ENCODE measurements around the gene C2orf68. TPM values are rescaled to one million over a fixed set of nuclear protein-coding genes. Genes with fewer than 3 reads are reported as not detected.
"Not testable (repeated sequence)": the region's sequence is repeated elsewhere in the genome, so short reads cannot be mapped to it uniquely, and the experiment has no call there.

The C2orf68 gene
- total RNA-seq, 1 donor from 2014 or later = 21.3 TPM

DNA sequence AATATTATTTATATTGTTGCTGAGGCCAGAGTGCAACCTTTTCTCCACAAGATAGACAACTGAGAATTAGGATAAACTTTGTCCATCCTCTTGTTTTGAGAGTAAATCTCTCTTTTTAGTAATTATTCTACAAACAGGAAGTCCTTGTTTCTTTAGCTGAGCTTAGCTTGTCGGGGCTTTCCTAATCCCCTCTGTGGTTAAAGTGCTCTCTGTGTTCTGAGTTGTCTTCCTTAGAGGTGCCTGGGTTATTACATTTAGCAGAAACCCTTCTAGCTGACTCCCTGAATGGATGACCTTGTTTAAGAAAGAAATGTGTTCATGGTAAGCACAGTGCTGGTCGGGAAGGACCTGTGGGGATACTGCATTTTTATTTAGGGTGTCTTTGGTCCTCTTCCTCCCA lies 16.8 kb upstream of the C2orf68 start:
- H3K4me1 Mint-ChIP-seq (ENCODE audit: low read depth) = no peaks in the 10 kb centered on the region
- H3K27me3 Mint-ChIP-seq (ENCODE audit: low read depth) = no peaks in the 10 kb centered on the region
- TF ChIP-seq, protein P1, sequence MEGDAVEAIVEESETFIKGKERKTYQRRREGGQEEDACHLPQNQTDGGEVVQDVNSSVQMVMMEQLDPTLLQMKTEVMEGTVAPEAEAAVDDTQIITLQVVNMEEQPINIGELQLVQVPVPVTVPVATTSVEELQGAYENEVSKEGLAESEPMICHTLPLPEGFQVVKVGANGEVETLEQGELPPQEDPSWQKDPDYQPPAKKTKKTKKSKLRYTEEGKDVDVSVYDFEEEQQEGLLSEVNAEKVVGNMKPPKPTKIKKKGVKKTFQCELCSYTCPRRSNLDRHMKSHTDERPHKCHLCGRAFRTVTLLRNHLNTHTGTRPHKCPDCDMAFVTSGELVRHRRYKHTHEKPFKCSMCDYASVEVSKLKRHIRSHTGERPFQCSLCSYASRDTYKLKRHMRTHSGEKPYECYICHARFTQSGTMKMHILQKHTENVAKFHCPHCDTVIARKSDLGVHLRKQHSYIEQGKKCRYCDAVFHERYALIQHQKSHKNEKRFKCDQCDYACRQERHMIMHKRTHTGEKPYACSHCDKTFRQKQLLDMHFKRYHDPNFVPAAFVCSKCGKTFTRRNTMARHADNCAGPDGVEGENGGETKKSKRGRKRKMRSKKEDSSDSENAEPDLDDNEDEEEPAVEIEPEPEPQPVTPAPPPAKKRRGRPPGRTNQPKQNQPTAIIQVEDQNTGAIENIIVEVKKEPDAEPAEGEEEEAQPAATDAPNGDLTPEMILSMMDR (IDR thresholded peaks at IDR 0.05) = no peak
- H3K9me3 Mint-ChIP-seq (ENCODE audit: low read depth) = no peaks in the 10 kb centered on the region
- H3K36me3 Mint-ChIP-seq (ENCODE audit: low read depth) = peaks cover 41% of the 10 kb centered on the region
- no peak overlapping the region for H3K4me3 Mint-ChIP-seq (ENCODE audit: unreplicated experiment)
- DNase-seq (ENCODE audit: low spot score) = no peak
- no peak overlapping the region for H3K27ac Mint-ChIP-seq (ENCODE audit: unreplicated experiment)

DNA sequence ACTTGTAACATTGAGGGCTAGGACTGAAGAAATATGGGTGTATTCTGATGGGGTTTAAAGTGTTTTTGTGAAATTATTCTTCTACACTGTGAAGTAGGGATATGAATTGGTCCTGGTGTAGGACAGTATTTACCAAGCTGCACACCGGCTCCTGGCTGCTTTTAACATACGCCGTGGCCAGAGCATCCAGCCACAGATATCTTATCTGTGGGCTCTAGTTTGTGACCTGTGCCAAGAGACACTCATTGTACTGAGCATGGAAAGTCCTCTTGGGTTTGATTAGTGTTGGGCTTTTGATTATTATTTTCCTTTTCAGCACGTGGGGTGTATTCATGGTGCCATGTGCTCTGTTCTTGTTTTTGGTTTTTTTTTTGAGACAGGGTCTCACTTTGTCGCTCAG lies 12.1 kb upstream of the C2orf68 start:
- no peak overlapping the region for H3K4me3 Mint-ChIP-seq (ENCODE audit: unreplicated experiment)
- H3K27ac Mint-ChIP-seq (ENCODE audit: unreplicated experiment) = no peak overlapping the region

DNA sequence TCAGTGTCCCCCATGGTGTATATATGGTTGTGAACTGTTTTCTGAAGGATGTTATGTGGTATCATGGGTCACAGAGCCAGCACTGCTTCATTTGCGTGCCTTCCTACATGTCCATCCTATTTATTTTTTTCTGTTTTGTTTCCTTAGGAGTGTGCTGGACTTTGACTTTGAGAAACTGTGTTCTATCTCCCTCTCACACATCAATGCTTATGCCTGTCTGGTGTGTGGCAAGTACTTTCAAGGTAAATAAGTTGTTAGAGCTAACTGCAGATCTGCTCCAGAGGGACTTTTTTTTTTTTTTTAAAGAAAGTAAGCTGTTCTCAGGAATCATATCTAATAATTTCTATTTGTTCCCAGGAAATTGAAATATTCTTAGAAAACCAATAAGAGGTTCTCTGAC lies 9.5 kb upstream of the C2orf68 start:
- Mint-ChIP-seq H3K27ac (ENCODE audit: unreplicated experiment) (no peak overlapping the region), H3K4me1 (ENCODE audit: low read depth) (peaks cover 18% of the 10 kb centered on the region), H3K4me3 (ENCODE audit: unreplicated experiment) (no peak overlapping the region), H3K27me3 (ENCODE audit: low read depth) (no peaks in the 10 kb centered on the region), H3K9me3 (ENCODE audit: low read depth) (no peaks in the 10 kb centered on the region), H3K36me3 (ENCODE audit: low read depth) (peaks cover 29% of the 10 kb centered on the region)
- DNase-seq (ENCODE audit: low spot score) = no peak
- TF ChIP-seq, protein P1 (IDR thresholded peaks at IDR 0.05) = no peak

More for the DNA sequence above, 12.1 kb upstream of the C2orf68 start:
- Mint-ChIP-seq H3K27me3 (ENCODE audit: low read depth) (no peaks in the 10 kb centered on the region), H3K36me3 (ENCODE audit: low read depth) (peaks cover 37% of the 10 kb centered on the region), H3K4me1 (ENCODE audit: low read depth) (peaks cover 5% of the 10 kb centered on the region), H3K9me3 (ENCODE audit: low read depth) (no peaks in the 10 kb centered on the region)
- no peak for DNase-seq (ENCODE audit: low spot score)
- TF ChIP-seq, protein P1 (IDR thresholded peaks at IDR 0.05) = no peak

DNA sequence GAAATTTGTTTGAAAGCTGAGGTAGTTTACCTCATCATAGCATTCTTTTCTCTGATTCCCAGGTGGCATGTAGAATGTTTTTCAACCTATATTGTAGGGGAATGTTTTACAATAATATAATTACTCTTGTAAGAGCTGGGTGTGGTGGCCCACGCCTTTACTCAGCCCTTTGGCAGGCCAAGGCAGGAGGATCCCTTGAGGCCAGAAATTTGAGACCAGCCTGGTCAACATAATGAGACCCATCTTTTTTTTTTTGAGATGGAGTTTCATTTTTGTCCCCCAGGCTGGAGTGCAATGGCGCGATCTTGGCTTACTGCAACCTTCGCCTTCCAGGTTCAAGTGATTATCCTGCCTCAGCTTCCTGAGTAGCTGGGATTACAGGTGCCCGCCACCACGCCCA lies 7.8 kb upstream of the C2orf68 start:
- Mint-ChIP-seq H3K27me3 (ENCODE audit: low read depth) (no peaks in the 10 kb centered on the region), H3K9me3 (ENCODE audit: low read depth) (no peaks in the 10 kb centered on the region), H3K4me3 (ENCODE audit: unreplicated experiment) (no peak overlapping the region), H3K36me3 (ENCODE audit: low read depth) (peaks cover 19% of the 10 kb centered on the region), H3K4me1 (ENCODE audit: low read depth) (peaks cover 23% of the 10 kb centered on the region), H3K27ac (ENCODE audit: unreplicated experiment) (no peak overlapping the region)
- TF ChIP-seq, protein P1 (IDR thresholded peaks at IDR 0.05) = no peak
- no peak for DNase-seq (ENCODE audit: low spot score)

DNA sequence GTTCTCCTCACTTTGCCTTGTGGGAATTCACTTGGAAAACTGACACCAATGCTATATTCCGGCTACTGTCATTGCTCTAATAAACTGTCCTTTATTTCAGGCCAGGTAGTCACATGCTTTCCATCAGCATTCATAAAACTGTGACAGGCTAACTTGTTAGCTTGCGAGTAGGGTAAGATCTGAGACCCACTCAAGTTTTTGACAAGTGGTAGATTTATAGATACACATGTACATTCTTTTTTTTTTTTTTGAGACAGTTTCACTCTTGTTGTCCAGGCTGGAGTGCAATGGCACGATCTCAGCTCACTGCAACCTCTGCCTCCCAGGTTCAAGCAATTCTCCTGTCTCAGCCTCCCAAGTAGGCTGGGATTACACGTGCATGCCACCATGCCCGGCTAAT lies 5.9 kb upstream of the C2orf68 start:
- not testable (repeated sequence) for H3K36me3 Mint-ChIP-seq (ENCODE audit: low read depth); DNase-seq (ENCODE audit: low spot score); H3K9me3 Mint-ChIP-seq (ENCODE audit: low read depth); H3K27me3 Mint-ChIP-seq (ENCODE audit: low read depth)
- Mint-ChIP-seq H3K27ac (ENCODE audit: unreplicated experiment) (peak overlapping the region; percentile 45), H3K4me3 (ENCODE audit: unreplicated experiment) (peak overlapping the region; percentile 82), H3K4me1 (ENCODE audit: low read depth) (peaks cover 23% of the 10 kb centered on the region)

DNA sequence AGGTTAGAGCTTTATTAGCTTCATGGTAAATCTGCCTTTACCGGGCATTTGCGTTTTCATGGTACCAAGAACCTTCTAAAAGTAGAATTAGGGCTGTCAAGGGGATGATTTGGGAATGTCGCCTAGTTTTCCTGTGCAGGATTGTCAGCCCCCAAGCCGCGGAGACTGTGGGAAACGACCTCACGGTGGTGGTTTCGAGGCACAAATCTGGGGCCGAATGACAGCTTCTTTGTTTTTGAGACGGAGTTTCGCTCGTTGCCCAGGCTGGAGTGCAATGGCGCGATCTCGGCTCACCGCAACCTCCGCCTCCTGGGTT lies 3.5 kb upstream of the C2orf68 start:
- H3K36me3 Mint-ChIP-seq (ENCODE audit: low read depth) = no peaks in the 10 kb centered on the region
- no peak for DNase-seq (ENCODE audit: low spot score)
- H3K4me1 Mint-ChIP-seq (ENCODE audit: low read depth) = peaks cover 30% of the 10 kb centered on the region
- no peaks in the 10 kb centered on the region for H3K9me3 Mint-ChIP-seq (ENCODE audit: low read depth)
- H3K27ac Mint-ChIP-seq (ENCODE audit: unreplicated experiment) = peak overlapping the region; percentile 95
- TF ChIP-seq, protein P1 (IDR thresholded peaks at IDR 0.05) = no peak
- no peak overlapping the region for H3K4me3 Mint-ChIP-seq (ENCODE audit: unreplicated experiment)
- no peaks in the 10 kb centered on the region for H3K27me3 Mint-ChIP-seq (ENCODE audit: low read depth)

DNA sequence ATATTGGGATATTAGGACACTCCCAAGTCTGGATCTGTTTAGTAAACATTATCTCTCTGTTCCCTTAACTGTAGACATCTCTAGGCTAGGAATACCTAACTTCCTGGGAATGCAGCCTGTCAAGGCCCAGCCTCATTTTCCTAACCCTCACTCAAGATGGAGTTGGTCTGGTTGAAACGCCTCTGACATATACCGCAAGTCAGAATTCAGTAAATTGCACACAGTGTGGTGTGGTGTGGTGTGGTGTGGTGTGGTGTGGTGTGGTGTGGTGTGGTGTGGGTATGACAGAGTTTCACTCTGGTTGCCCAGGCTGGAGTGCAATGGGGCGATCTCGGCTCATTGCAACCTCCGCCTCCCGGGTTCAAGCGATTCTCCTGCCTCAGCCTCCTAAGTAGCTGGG lies 2.9 kb upstream of the C2orf68 start:
- not testable (repeated sequence) for DNase-seq (ENCODE audit: low spot score); H3K4me3 Mint-ChIP-seq (ENCODE audit: unreplicated experiment); H3K36me3 Mint-ChIP-seq (ENCODE audit: low read depth); H3K27ac Mint-ChIP-seq (ENCODE audit: unreplicated experiment); H3K27me3 Mint-ChIP-seq (ENCODE audit: low read depth); H3K9me3 Mint-ChIP-seq (ENCODE audit: low read depth)
- H3K4me1 Mint-ChIP-seq (ENCODE audit: low read depth) = peaks cover 33% of the 10 kb centered on the region
